ENCODE data around the gene ADAMTS1. TPM values are rescaled to one million over a fixed set of nuclear protein-coding genes. Genes with fewer than 3 reads are reported as not detected.
A peak's percentile ranks its signal among the peaks of the same experiment; 100 is the strongest.

Gene ADAMTS1
- total RNA-seq, 1 donor from 2014 or later, result 128 TPM

DNA sequence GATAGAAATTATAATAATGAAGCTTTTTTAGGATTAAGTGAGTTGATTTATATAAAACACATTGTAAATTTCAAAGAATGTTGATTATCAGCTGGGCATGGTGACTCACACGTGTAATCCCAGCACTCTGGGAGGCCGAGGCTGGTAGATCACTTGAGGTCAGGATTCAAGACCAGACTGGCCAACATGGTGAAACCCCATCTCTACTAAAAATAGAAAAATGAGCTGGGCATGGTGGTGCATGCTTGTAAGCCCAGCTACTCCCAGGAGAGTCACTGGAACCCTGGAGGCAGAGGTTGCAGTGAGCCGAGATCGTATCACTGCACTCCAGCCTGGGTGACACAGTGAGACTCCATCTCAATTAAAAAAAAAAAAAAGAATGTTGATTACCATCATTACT is 18.4 kb downstream of the ADAMTS1 start:
- intact Hi-C loops (cut with DNase I), result no loop called here
- DNase-seq (ENCODE audit: low spot score) (no peak), ATAC-seq (no peak)

DNA sequence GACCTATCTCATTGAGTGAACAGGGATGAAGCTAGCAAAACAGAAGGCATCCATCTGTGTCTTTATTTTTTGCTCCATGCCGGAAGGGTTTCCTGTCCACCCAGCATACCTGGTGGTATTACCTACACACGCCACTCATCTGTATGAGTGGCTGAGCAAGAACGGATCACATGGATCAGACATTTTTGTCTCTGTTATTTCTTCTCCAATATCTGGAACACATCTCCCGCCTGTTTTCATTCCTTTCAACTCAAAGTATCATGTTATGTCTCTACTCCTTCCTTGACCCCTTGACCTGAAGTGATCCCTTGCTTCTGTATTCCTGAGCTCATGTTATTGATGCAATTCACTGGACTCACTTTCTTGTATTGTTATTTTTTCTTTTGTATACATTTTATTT is 24.7 kb downstream of the ADAMTS1 start:
- ATAC-seq (no peak), DNase-seq (ENCODE audit: low spot score) (no peak)
- intact Hi-C loops (cut with DNase I), result no loop called here

DNA sequence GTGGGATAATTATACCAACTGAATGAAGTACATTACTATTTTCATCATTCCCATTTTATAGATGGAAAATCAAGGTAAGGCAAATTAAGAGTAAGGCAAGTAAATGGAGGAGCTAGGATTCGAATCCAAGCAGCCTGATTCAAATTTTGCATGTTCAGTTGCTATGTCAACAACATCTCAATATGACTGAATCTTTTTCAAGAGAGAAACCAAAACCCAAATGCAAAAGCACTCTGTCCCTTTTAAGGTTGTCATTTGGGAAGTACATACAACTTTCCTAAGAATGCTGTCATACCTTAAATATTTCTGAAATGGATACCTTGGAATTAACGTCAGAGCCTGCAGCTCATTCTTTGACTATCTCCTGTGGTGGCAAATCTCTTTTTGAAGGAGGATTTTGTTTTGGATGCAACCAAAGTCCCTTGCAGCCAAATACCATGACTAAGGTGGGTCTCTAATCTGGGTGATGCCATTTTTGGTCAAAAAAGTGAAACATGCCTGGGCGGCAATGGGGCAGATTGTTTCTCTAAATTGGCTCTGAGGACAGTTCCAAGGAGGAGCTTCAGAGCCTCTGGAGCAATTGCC is 25.4 kb downstream of the ADAMTS1 start:
- no peak for DNase-seq (ENCODE audit: low spot score)
- no peak for ATAC-seq
- intact Hi-C loops (cut with DNase I), result no loop called here

DNA sequence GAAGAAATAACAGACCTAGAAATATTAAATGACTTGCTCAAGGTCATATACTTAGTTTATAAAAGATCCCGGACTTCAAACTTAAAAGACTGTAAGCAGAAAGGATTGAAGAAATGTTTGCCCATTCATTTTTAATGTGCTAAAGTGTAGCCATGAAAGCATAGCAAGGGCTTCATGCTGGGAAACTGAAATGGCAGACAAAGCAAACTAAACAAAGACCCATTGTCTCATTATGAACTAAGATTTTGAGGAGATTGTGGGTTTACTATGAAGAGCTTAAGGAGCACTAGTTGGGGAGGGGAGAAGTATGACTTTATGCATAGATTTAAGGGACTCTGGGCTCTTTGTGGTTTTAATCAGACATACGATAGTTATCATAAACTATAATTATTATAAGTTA is 26.3 kb downstream of the ADAMTS1 start:
- no peak for ATAC-seq
- intact Hi-C loops (cut with DNase I), result no loop called here
- no peak for DNase-seq (ENCODE audit: low spot score)

DNA sequence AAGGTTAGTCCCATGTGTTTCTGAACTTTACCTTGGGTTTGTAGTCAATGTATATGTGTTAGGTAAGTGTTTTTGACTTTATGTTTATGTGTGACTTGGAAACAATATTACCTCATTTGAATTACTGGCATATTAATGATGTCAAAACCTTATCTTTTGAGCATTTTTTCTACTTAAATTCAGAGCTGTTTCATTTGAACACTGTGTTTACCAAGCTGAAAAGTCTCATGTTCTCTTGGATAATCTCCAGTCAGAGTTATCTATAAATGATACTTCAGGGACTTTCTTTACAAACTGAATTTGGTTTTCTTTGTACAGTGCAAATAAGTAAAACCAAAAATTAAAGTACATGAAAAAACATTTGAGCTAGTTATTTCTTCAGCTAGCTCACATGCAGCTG is 30.0 kb downstream of the ADAMTS1 start:
- intact Hi-C loops (cut with DNase I), result no loop called here
- ATAC-seq, result no peak
- no peak for DNase-seq (ENCODE audit: low spot score)

DNA sequence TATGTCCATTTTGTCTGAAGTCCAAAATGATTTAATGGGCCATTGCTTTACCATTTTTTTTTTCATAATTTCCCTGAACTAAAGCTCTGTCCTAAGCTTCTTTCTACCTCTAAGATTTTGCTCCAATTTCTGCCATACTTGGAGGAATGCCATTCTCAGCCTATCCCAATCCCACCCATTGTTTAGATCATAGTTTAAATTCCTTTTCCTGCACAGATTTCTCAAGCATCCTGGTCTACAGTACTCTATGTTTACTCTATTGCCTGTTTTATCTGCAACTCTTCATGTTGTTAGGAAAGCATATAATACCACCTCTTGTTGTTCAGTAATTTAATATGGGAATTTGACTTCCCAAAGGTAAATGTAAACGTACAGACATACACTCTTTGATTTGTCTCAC is 30.8 kb downstream of the ADAMTS1 start:
- intact Hi-C loops (cut with DNase I), result no loop called here

DNA sequence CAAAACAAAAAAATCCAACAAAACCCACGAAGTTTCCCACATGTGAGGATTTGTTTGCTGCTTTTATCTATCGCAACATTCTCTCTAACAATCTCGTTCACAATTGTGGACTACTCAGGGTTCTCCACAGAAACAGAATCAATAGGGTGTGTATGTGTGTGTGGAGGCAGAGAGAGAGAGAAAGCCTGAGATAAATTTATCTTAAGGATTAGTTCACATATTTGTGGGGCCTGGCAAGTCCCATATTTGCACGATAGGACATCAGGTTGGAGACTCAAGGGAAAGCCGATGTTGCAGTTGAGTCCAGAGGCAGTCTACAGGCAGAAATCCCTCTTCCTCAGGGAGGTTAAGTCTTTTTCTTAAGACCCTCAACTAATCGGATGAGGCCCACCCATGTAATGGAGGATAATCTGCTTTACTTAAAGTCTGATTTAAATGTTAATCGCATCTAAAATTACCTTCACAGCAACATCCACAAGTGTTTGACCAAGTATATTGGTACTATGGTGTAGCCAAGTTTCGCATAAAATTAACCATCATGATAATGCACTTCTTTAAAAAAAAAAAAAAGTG is 31.7 kb downstream of the ADAMTS1 start:
- ATAC-seq (no peak), DNase-seq (ENCODE audit: low spot score) (no peak)
- intact Hi-C loops (cut with DNase I), result no loop called here

More for the DNA sequence above, 30.8 kb downstream of the ADAMTS1 start:
- ATAC-seq, result no peak
- no peak for DNase-seq (ENCODE audit: low spot score)

DNA sequence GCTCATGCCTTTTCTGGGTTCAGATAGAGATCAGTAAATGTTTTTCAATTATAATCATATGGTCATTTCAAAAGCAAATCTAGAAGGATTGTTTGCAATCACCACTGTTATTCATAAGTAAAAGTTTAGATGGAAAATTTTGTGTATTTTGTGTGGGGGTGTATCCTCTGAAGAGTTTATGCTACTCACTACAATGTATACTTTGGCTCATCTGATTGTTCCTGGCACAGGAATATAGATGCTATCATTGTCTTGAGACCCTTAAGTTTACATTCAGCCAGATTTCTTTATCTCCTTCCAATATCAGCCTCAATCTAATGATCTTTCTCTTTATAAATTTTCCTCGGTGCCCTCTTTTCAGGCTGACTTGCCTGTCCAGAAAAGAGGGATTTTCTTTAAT is 33.0 kb downstream of the ADAMTS1 start:
- ATAC-seq, result no peak
- no peak for DNase-seq (ENCODE audit: low spot score)
- intact Hi-C loops (cut with DNase I), result no loop called here

DNA sequence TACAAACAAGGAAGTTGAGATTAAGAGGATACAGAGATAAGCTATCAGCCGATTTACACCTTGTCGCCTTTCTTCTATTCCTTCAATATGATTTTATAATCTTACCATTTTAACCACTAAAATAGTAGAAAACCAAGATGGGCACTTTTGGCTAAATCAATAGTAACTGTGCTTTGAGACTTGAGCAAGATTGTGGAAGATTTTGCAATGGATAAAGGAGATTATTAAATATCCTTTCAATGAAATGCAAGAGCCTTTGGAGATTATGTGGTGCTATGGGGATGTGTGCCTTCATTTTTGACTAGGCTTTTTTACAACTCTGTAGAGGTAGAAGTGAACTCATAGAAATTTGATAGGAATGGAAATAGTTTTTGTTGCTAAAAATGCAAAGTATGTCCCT is 33.7 kb downstream of the ADAMTS1 start:
- DNase-seq (ENCODE audit: low spot score) (no peak), ATAC-seq (no peak)
- intact Hi-C loops (cut with DNase I), result no loop called here

DNA sequence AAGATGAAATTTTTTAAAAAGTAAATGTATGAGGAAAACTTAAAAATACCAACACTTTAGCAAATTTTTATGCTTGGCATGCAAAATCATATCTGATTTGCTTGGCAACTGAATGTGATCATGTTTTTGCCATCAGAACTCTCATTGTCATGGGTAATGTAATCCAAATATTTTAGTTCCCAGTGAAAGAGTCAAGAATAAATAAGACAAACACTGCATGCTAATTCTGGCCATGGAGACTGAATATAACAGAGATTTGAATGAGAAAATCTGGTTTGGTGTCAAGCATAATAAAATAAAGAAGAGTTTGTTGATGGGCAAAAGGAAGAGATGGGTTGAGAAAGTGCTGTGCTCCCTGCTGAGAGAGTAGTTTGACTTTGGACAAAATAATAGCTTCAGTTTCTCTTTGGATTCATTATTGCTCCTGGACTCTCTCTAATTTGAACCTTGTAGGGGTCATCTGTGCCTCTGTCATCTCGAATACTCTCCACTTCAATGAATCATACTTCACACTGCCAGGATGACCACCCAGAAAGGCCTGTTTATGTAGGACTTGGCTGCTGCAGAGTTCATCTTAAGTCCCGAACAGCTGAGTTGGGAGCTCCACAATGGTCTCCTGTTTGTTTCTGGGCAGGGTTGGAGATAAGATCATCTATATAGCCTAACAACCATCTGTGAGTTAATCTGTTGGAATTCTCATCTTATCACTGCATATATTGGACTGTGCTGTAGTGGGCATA is 34.4 kb downstream of the ADAMTS1 start:
- intact Hi-C loops (cut with DNase I), result no loop called here
- DNase-seq (ENCODE audit: low spot score) (no peak), ATAC-seq (peak; percentile 73)

DNA sequence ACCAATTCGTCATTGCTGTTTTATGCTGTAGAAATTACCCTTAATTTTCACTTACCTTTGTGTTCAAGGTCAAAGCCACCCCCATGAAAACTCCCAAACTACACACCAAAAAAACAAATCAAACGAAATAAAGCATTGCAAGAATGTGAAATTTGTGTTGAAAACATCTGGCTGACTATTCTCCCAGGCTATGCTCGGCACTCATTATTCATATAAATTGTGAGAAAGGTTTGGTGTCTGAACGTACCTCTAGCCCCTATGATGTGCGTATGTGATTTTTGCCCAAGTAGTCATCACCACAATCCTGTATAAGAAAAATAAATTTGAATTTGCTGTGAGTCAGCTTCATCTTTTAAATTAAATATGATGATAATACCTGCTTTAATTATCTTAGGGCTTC is 34.9 kb downstream of the ADAMTS1 start:
- ATAC-seq (no peak), DNase-seq (ENCODE audit: low spot score) (no peak)
- intact Hi-C loops (cut with DNase I), result no loop called here

DNA sequence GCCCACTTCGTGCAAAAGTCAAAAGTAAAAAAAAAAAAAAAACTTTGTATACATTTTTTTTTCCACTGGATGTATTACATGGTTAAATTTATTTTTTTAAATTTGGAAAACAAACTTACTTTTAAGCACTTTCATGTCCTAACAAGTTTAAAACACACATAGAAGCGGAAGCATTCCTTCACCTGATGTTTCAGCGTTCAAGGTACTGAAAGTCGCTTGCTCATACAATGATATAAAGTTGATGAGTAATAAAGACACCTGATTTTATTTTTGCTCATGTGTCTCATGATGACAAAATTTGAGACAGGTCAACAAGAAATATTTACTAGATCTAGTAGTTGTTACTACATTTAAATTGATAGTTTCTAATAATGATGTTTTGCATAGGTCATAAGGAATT is 35.5 kb downstream of the ADAMTS1 start:
- ATAC-seq (no peak), DNase-seq (ENCODE audit: low spot score) (no peak)
- intact Hi-C loops (cut with DNase I), result no loop called here

DNA sequence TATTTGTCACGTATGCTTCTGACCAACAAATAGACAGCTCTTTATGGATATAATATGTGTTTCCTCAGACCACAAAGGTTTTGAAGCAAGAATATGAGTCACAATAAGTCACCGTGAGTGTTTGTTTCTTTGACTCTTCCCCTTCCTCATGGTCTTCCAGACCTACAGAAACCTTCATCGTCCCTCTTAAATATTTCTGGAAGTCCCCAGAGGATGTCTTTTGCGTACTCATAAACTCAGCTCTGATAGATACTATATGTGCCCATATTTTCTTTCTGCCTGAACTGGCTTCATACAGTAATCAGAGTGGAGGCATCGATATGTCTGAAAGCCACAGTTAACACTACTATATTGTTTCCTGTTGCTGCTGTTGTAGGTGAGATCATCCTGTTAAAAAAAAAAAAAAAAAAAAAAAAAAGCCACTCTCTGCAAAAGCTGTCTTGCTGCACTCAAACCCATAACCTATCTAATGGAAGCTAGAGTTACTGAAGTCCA is 38.4 kb downstream of the ADAMTS1 start:
- ATAC-seq (no peak), DNase-seq (ENCODE audit: low spot score) (no peak)
- intact Hi-C loops (cut with DNase I), result no loop called here

DNA sequence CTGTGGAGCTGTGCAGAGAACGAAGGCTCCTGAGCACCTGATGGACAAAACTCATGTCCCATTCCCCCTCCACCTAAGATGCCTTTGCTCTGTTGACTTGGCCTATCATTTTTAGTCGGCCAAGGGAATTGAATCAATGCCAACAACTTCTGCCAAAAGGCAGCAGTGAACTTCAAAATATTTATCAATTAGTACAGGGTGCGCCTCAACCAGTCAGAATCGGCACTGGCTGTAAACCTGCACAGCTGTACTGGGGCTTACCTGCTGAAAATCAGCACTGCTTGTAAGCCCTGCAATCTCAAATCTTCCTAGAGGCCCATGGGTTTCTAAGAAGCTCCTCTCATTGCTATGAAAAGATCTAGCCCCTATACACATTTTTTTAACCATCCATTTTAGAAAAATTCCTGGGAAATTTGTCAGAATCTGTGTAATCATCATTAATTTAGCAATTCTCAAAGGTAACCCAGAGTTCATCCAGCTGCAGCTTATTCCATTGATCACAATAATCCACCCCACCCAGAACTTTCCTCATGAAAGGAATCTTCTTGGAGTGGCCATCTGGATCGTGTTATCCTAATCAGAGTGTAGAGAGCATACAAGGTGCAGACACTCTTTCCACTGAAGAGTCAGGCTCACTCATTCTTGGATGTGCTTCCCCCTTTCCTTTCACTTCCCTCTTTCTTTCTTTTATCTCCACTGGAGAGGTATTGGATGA is 40.2 kb downstream of the ADAMTS1 start:
- peak; percentile 41 for ATAC-seq
- DNase-seq (ENCODE audit: low spot score), result no peak
- intact Hi-C loops (cut with DNase I), result no loop called here

DNA sequence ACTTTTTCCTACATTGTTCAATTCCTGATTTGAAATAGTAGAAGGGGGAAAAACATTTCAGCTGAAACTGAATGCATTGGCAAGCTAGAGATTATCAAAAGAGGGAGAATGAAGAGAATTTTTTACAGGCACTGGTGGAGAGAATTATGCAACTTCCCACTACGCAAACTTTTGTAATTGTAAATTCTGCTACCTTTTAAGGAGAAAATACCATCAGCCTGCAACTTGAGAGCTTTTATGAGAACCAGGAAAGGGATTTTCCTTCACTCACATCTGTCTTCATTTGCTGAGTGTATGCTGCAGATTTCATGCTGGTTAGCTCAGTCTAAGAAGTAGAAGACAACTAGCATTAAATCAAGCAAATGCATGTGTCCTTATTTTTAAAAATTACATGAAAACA is 43.7 kb downstream of the ADAMTS1 start:
- DNase-seq (ENCODE audit: low spot score) (no peak), ATAC-seq (peak; percentile 70)
- intact Hi-C loops (cut with DNase I), result no loop called here

DNA sequence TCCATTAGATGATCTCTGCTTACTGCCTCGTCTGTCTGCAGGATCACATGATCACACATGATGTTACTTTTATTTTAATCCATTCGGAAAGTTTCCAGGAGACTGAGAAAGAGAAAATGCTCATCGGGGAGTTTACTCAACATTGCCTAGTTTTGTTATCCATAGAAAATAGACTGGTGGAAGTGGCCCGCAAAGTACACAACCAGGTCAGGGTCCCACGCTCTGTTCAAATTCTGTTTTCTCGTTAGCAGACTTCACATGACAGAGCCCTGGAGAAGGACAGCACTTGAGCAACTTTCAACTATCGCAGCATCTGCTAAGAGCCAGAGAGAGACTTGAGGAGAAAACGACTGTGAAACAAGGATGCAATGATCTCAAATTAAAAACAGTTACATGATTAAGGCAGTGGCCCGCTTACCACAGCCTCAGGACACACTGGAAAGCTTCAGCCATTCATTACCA is 44.2 kb downstream of the ADAMTS1 start:
- intact Hi-C loops (cut with DNase I), result no loop called here
- DNase-seq (ENCODE audit: low spot score) (no peak), ATAC-seq (peak; percentile 79)

DNA sequence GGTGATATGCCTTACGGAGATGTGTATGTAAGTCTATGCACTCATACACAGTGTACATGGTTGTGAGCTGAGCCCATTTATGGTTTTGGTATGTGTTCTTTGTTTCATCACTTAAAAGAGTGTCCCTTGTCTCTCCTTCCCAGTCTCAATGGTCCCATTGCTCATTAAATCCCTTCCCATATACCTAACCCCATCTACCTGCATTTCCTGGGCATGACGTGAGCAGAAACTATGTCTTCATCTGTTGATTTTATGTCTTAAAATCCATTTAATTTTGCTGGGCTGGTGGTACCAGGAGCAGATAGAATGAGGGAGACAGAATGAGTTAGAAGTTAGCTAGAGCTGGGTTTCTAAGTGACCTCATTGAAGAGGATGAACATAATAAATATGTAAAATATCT is 44.8 kb downstream of the ADAMTS1 start:
- DNase-seq (ENCODE audit: low spot score) (no peak), ATAC-seq (no peak)
- intact Hi-C loops (cut with DNase I), result no loop called here

DNA sequence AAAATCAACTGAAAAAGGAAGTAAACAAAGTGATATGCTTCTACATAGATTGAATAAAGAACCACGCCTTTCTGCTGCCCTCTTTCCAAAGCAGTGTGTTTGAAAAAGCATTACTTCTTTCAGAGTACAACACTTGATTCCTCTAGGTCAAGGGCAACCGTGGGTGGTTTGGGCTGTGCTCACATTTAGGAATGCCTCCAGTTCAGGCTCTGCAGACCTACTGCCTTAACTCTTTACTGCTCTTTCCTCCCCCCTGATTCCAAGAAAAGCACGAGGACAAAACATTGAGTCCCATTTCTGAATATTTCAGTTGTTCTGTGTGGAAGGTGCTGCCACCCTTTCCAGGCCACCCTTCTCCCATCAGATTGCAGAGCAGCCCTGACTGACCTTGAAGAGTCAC is 45.2 kb downstream of the ADAMTS1 start:
- DNase-seq (ENCODE audit: low spot score) (no peak), ATAC-seq (peak; percentile 38)
- intact Hi-C loops (cut with DNase I), result no loop called here

DNA sequence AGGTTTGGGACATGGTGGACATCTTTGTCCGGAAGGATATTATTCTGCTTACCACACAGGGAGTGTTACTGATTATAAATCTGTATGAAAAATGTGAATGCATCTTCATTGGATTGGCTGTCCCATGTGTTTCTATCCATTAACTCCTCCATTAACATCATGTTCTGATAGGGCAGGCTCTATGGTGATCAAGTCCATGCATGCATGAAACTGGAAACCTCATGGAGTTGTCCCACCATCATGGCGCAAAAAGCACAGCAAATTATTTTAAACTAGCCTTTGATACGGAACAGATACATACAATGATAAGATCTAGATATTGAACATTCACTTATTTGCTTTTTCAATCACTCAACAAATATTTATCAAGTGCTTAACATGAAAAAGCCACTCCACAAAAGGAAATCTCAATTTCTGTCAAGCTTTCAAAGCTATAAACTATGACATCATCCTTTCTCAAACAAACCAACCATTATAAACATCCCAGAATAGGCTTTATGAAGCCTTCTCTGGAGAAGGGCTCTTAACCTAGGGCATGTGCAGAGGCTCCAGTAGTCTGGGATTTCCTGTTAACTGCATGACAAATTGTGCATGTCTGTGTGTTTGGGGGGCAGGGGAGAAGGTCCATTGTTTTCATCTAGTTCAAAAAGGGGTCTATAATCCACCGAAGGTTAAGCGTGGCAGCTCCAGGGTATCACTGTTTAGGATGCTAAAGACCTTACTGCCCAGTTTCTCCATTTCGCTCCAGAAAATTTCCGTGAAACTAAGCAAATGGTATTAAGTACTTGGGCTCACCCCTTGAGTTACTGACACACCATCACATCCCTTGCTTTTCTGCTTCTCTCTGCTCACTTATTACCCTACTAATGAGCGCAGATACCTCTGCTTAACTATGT is 46.1 kb downstream of the ADAMTS1 start:
- DNase-seq (ENCODE audit: low spot score) (no peak), ATAC-seq (no peak)
- intact Hi-C loops (cut with DNase I), result no loop called here
